Hepatocyte (in vitro differentiated cells): ENCODE results near the gene ITPR2. TPM values are rescaled to one million over a fixed set of nuclear protein-coding genes. Genes with fewer than 3 reads are reported as not detected.

Experiments
- DNase-seq: peaks from one replicate; pipeline ENCODE4 v3.0.0-alpha.2; 2016; ENCODE audit warnings: low spot score
- H2AFZ ChIP-seq: fragments of 200-600 bp; sonication (generic); 2 replicates; pipeline ENCODE4 v1.6.0; 2016; ENCODE audit warnings: antibody characterized with exemption, mild to moderate bottlenecking
- H3K27ac ChIP-seq: fragments of 200-600 bp; sonication (generic); 2 replicates; pipeline ENCODE4 v1.5.1; 2016; ENCODE audit warnings: mild to moderate bottlenecking
- H3K27me3 ChIP-seq: fragments of 200-600 bp; sonication (generic); 2 replicates; pipeline ENCODE4 v1.6.1; 2016
- H3K36me3 ChIP-seq: fragments of 200-600 bp; sonication (generic); replicated peaks from 2 replicates; pipeline ENCODE4 v1.5.1; 2016; ENCODE audit warnings: low read depth; ENCODE audit not compliant: insufficient read depth
- H3K4me1 ChIP-seq: fragments of 200-600 bp; sonication (generic); 2 replicates; pipeline ENCODE4 v1.5.1; 2016; ENCODE audit warnings: mild to moderate bottlenecking, moderate library complexity; ENCODE audit not compliant: insufficient read depth
- H3K4me2 ChIP-seq: fragments of 200-600 bp; sonication (generic); 2 replicates; pipeline ENCODE4 v1.6.0; 2016
- H3K4me3 ChIP-seq: fragments of 200-600 bp; sonication (generic); 2 replicates; pipeline ENCODE4 v1.5.1; 2016; ENCODE audit warnings: mild to moderate bottlenecking
- H3K79me2 ChIP-seq: fragments of 200-600 bp; sonication (generic); 2 replicates; pipeline ENCODE4 v1.6.0; 2017; ENCODE audit warnings: mild to moderate bottlenecking
- H3K9me2 ChIP-seq: fragments of 200-600 bp; sonication (generic); replicated peaks from 2 replicates; pipeline ENCODE4 v1.6.0; 2017; ENCODE audit warnings: mild to moderate bottlenecking; ENCODE audit not compliant: insufficient read depth
- H3K9me3 ChIP-seq: fragments of 200-600 bp; sonication (generic); 2 replicates; pipeline ENCODE4 v1.5.1; 2016; ENCODE audit warnings: low read depth, mild to moderate bottlenecking
- H4K20me1 ChIP-seq: fragments of 200-600 bp; sonication (generic); 2 replicates; pipeline ENCODE4 v1.6.0; 2016; ENCODE audit warnings: mild to moderate bottlenecking; ENCODE audit not compliant: insufficient read depth, poor library complexity, severe bottlenecking
- EZH2 ChIP-seq: fragments of 200-600 bp; sonication (generic); IDR thresholded peaks from 2 replicates; pipeline ENCODE4 v1.6.1; 2016; ENCODE audit warnings: antibody characterized with exemption, mild to moderate bottlenecking, borderline replicate concordance
- EZH2phosphoT487 ChIP-seq: fragments of 200-600 bp; sonication (generic); IDR thresholded peaks from one replicate; pipeline ENCODE4 v1.6.1; 2018; ENCODE audit warnings: antibody characterized with exemption, mild to moderate bottlenecking, low read depth, moderate library complexity; ENCODE audit not compliant: unreplicated experiment, severe bottlenecking
- WGBS: methylation state at CpG from one replicate; pipeline ENCODE4 v1.1.6; 2016; ENCODE audit warnings: low lambda C conversion rate; ENCODE audit errors: missing lambda C conversion rate; 5-methylcytosine and 5-hydroxymethylcytosine counted together
- polyA plus RNA-seq: library from polyadenylated mRNA; unstranded; fragments of >200 nt; fragmentation: Nextera tagmentation; extraction: Ambion mirVana; gene quantifications from 2 replicates; pipeline ENCODE4 v1.2.1, GENCODE V29; 2016
- total RNA-seq: library from RNA; depleted of rRNA; stranded (reverse); fragments of >200 nt; gene quantifications from 2 replicates; pipeline ENCODE4 v1.2.3, GENCODE V29; 2014
- TF ChIP-seq, protein P1 (sequence below): fragments of 200-600 bp; sonication (generic); IDR thresholded peaks from 2 replicates; pipeline ENCODE4 v1.5.1; 2016; ENCODE audit warnings: antibody characterized with exemption, mild to moderate bottlenecking; ENCODE audit not compliant: poor library complexity

The ITPR2 gene
- total and polyA plus RNA-seq, 2 experiments from 2014 or later, result 22.0 to 51.4 TPM

GRCh38 chr12:26360062-26360461 is 472.9 kb downstream of the ITPR2 start:
- Histone ChIP-seq H3K4me1 (no peaks in the 10 kb centered on the region), H2AFZ (no peak overlapping the region), H3K9me3 (no peaks in the 10 kb centered on the region), H4K20me1 (no peaks in the 10 kb centered on the region), H3K27me3 (no peaks in the 10 kb centered on the region), H3K9me2 (no peaks in the 10 kb centered on the region), H3K79me2 (no peaks in the 10 kb centered on the region), H3K4me2 (no peak overlapping the region), H3K4me3 (no peak overlapping the region), H3K36me3 (no peaks in the 10 kb centered on the region), H3K27ac (no peak overlapping the region)
- DNase-seq, result no peak
- TF ChIP-seq EZH2 (no peak), EZH2phosphoT487 (no peak)
- TF ChIP-seq, protein P1, sequence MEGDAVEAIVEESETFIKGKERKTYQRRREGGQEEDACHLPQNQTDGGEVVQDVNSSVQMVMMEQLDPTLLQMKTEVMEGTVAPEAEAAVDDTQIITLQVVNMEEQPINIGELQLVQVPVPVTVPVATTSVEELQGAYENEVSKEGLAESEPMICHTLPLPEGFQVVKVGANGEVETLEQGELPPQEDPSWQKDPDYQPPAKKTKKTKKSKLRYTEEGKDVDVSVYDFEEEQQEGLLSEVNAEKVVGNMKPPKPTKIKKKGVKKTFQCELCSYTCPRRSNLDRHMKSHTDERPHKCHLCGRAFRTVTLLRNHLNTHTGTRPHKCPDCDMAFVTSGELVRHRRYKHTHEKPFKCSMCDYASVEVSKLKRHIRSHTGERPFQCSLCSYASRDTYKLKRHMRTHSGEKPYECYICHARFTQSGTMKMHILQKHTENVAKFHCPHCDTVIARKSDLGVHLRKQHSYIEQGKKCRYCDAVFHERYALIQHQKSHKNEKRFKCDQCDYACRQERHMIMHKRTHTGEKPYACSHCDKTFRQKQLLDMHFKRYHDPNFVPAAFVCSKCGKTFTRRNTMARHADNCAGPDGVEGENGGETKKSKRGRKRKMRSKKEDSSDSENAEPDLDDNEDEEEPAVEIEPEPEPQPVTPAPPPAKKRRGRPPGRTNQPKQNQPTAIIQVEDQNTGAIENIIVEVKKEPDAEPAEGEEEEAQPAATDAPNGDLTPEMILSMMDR, result no peak
- WGBS, result 97% methylated on average over 10 of the region's 10 CpGs

GRCh38 chr12:26359576-26359975 is 473.4 kb downstream of the ITPR2 start:
- DNase-seq, result no peak
- Histone ChIP-seq H3K4me1 (no peaks in the 10 kb centered on the region), H3K79me2 (no peaks in the 10 kb centered on the region), H4K20me1 (no peaks in the 10 kb centered on the region), H3K9me3 (no peaks in the 10 kb centered on the region), H3K27ac (no peak overlapping the region), H3K4me3 (no peak overlapping the region), H2AFZ (no peak overlapping the region), H3K4me2 (no peak overlapping the region), H3K36me3 (no peaks in the 10 kb centered on the region), H3K27me3 (no peaks in the 10 kb centered on the region), H3K9me2 (no peaks in the 10 kb centered on the region)
- no peak for TF ChIP-seq EZH2phosphoT487
- 92% methylated on average over 5 of the region's 5 CpGs for whole genome bisulfite sequencing

GRCh38 chr12:26358651-26359050 is 474.3 kb downstream of the ITPR2 start:
- no peaks in the 10 kb centered on the region for H3K4me1 ChIP-seq
- H4K20me1 ChIP-seq, result no peaks in the 10 kb centered on the region
- no peak overlapping the region for H3K27ac ChIP-seq
- H3K9me3 ChIP-seq, result no peaks in the 10 kb centered on the region
- no peaks in the 10 kb centered on the region for H3K79me2 ChIP-seq
- H3K4me3 ChIP-seq, result no peak overlapping the region
- no peak for TF ChIP-seq EZH2
- TF ChIP-seq, protein P1, result no peak
- TF ChIP-seq EZH2phosphoT487, result no peak
- no peaks in the 10 kb centered on the region for H3K36me3 ChIP-seq
- no peaks in the 10 kb centered on the region for H3K27me3 ChIP-seq
- no peaks in the 10 kb centered on the region for H3K9me2 ChIP-seq
- no peak overlapping the region for H2AFZ ChIP-seq
- H3K4me2 ChIP-seq, result no peak overlapping the region
- no peak for DNase-seq

DNA sequence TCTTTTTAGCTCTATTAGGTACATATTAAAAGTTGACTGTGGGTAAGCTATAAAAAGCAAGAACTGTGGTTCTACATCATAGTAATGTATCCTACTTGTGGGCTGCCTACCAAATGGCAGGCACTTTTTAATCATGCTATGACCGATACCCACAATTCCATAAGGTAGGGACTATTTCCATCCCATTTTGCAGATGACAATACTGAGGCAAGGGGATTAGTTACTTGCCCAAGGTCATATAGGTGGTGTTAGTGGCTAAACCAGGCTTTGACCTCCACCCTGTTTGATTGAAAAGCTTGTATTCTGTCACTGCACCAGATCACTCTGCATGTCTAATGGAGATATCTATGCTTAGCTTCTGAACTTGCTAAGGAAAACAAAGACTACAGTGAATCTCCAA is 485.7 kb downstream of the ITPR2 start:
- 100% methylated on average over 1 of the region's 1 CpG for WGBS
- Histone ChIP-seq H3K27me3 (no peaks in the 10 kb centered on the region), H3K4me1 (no peaks in the 10 kb centered on the region), H4K20me1 (no peaks in the 10 kb centered on the region), H3K27ac (no peak overlapping the region), H3K79me2 (no peaks in the 10 kb centered on the region), H2AFZ (no peak overlapping the region), H3K9me3 (no peaks in the 10 kb centered on the region), H3K36me3 (no peaks in the 10 kb centered on the region), H3K4me3 (no peak overlapping the region), H3K4me2 (no peak overlapping the region), H3K9me2 (no peaks in the 10 kb centered on the region)
- TF ChIP-seq, protein P1, result no peak
- TF ChIP-seq EZH2 (no peak), EZH2phosphoT487 (no peak)
- DNase-seq, result no peak
